H4 (cell line): ENCODE measurements around the gene MAPK8IP2. TPM values are rescaled to one million over a fixed set of nuclear protein-coding genes. Genes with fewer than 3 reads are reported as not detected.
"Not testable (repeated sequence)": the region's sequence is repeated elsewhere in the genome, so short reads cannot be mapped to it uniquely, and the experiment has no call there.

ENCODE experiments used
- DNase-seq: peaks from one replicate; pipeline ENCODE4 v3.0.0-alpha.2; 2015; ENCODE audit warnings: low spot score
- total RNA-seq: library from RNA; depleted of rRNA; stranded (reverse); fragments of >200 nt; shearing (Covaris generic); gene quantifications from 2 replicates; pipeline ENCODE4 v1.2.3, GENCODE V29; 2014; rRNA removed

The MAPK8IP2 gene
- total RNA-seq, 1 experiment from 2014 or later, result 0.41 TPM

- DNase-seq, result no peak
Measured at GRCh38 chr22:50635591-50635990, 35.0 kb downstream of the MAPK8IP2 start.

- not testable (repeated sequence) for DNase-seq
Measured at GRCh38 chr22:50640296-50640695, 39.7 kb downstream of the MAPK8IP2 start.

GRCh38 chr22:50640857-50641647 lies 40.5 kb downstream of the MAPK8IP2 start:
- DNase-seq, result no peak

- DNase-seq, result no peak
Measured at GRCh38 chr22:50641696-50642607, 41.4 kb downstream of the MAPK8IP2 start.

- DNase-seq, result not testable (repeated sequence)
Measured at GRCh38 chr22:50643021-50643820, 42.6 kb downstream of the MAPK8IP2 start.

- not testable (repeated sequence) for DNase-seq
Measured at GRCh38 chr22:50643821-50644101, 43.2 kb downstream of the MAPK8IP2 start.

- no peak for DNase-seq
Measured at GRCh38 chr22:50653256-50653655, 52.7 kb downstream of the MAPK8IP2 start.

GRCh38 chr22:50654664-50655063 lies 54.1 kb downstream of the MAPK8IP2 start:
- not testable (repeated sequence) for DNase-seq

GRCh38 chr22:50656122-50657070 lies 55.8 kb downstream of the MAPK8IP2 start:
- peak; percentile 51 for DNase-seq

GRCh38 chr22:50657925-50658324 lies 57.3 kb downstream of the MAPK8IP2 start:
- no peak for DNase-seq

GRCh38 chr22:50659711-50660110 lies 59.1 kb downstream of the MAPK8IP2 start:
- not testable (repeated sequence) for DNase-seq

GRCh38 chr22:50660306-50660705 lies 59.7 kb downstream of the MAPK8IP2 start:
- DNase-seq, result no peak

Other genes starting within 250 kb of the MAPK8IP2 start
- 29.1 and 33.9 TPM in 2 replicates for gene SBF1, start 125.8 kb upstream of the MAPK8IP2 start, total RNA-seq
- 0.17 and 0.39 TPM in 2 replicates for gene ADM2, start 119.2 kb upstream of the MAPK8IP2 start, total RNA-seq
- gene MIOX, start 113.9 kb upstream of the MAPK8IP2 start, total RNA-seq, result not detected in 2 replicates
- 8.6 and 9.4 TPM in 2 replicates for gene LMF2, start 93.1 kb upstream of the MAPK8IP2 start, total RNA-seq
- 39.0 and 76.8 TPM in 2 replicates for gene NCAPH2, start 92.6 kb upstream of the MAPK8IP2 start, total RNA-seq
- 1.3 and 11.9 TPM in 2 replicates for gene SCO2, start 75.2 kb upstream of the MAPK8IP2 start, total RNA-seq
- 0.39 and 0.68 TPM in 2 replicates for gene TYMP, start 70.8 kb upstream of the MAPK8IP2 start, total RNA-seq
- gene KLHDC7B, start 54.9 kb upstream of the MAPK8IP2 start, total RNA-seq, result 0.18 and 0.48 TPM in 2 replicates
- gene SYCE3, start 37.9 kb upstream of the MAPK8IP2 start, total RNA-seq, result not detected in 2 replicates
- 2.0 and 2.4 TPM in 2 replicates for gene CPT1B, start 22.4 kb upstream of the MAPK8IP2 start, total RNA-seq
- 9.4 and 12.1 TPM in 2 replicates for gene CHKB, start 17.9 kb upstream of the MAPK8IP2 start, total RNA-seq
- 8.4 and 9.3 TPM in 2 replicates for gene ARSA, start 27.4 kb downstream of the MAPK8IP2 start, total RNA-seq
- gene SHANK3, start 72.0 kb downstream of the MAPK8IP2 start, total RNA-seq, result 0.19 and 0.62 TPM in 2 replicates
- gene ACR, start 137.4 kb downstream of the MAPK8IP2 start, total RNA-seq, result not detected in 2 replicates
- 6.7 and 10.1 TPM in 2 replicates for gene RABL2B, start 182.8 kb downstream of the MAPK8IP2 start, total RNA-seq